GM15510 (cell line): ENCODE results near the gene KISS1R.

Experiments
- POLR2A ChIP-seq: IDR thresholded peaks from 3 replicates; pipeline ENCODE4 v1.6.1; 2011; ENCODE audit warnings: borderline replicate concordance; ENCODE audit not compliant: insufficient read length; ENCODE audit errors: extremely low read depth

KISS1R gene

GRCh38 chr19:876780-877314 lies 40.3 kb upstream of the KISS1R start:
- no peak for TF ChIP-seq POLR2A

GRCh38 chr19:879711-880438 lies 37.3 kb upstream of the KISS1R start:
- no peak for TF ChIP-seq POLR2A

- TF ChIP-seq POLR2A = no peak
These were observed 35.6 kb upstream of the KISS1R start for GRCh38 chr19:881385-882071.

GRCh38 chr19:882871-883497 lies 34.1 kb upstream of the KISS1R start:
- no peak for TF ChIP-seq POLR2A

GRCh38 chr19:883661-884211 lies 33.4 kb upstream of the KISS1R start:
- no peak for TF ChIP-seq POLR2A

- TF ChIP-seq POLR2A = no peak
These were observed 32.5 kb upstream of the KISS1R start for GRCh38 chr19:884420-885211.

- no peak for TF ChIP-seq POLR2A
These were observed 31.5 kb upstream of the KISS1R start for GRCh38 chr19:885536-886224.

GRCh38 chr19:887072-887471 lies 30.1 kb upstream of the KISS1R start:
- TF ChIP-seq POLR2A = no peak

- TF ChIP-seq POLR2A = no peak
These were observed 29.5 kb upstream of the KISS1R start for GRCh38 chr19:887599-887998.

- no peak for TF ChIP-seq POLR2A
These were observed 28.4 kb upstream of the KISS1R start for GRCh38 chr19:888581-889385.

- TF ChIP-seq POLR2A = no peak
These were observed 27.4 kb upstream of the KISS1R start for GRCh38 chr19:889662-890295.

GRCh38 chr19:890831-891230 lies 26.3 kb upstream of the KISS1R start:
- no peak for TF ChIP-seq POLR2A

- no peak for TF ChIP-seq POLR2A
These were observed 24.8 kb upstream of the KISS1R start for GRCh38 chr19:892243-892893.
